ENCODE data around the gene UTP14A.
"Not testable (repeated sequence)": the region's sequence is repeated elsewhere in the genome, so short reads cannot be mapped to it uniquely, and the experiment has no call there.

Gene UTP14A

GRCh38 chrX:129905787-129906580 lies at the start of gene UTP14A:
Gene UTP14A, plus strand, starts transcription at chrX:129906164. Its CDS starts 47 bp downstream, at chrX:129906211.
- DNase-seq = peak; percentile 57

GRCh38 chrX:129859134-129859533 lies 46.8 kb upstream of the UTP14A start:
- not testable (repeated sequence) for DNase-seq

GRCh38 chrX:129866321-129866720 lies 39.6 kb upstream of the UTP14A start:
- not testable (repeated sequence) for DNase-seq

GRCh38 chrX:129872524-129872923 lies 33.4 kb upstream of the UTP14A start:
- no peak for DNase-seq

GRCh38 chrX:129875669-129876068 lies 30.3 kb upstream of the UTP14A start:
- no peak for DNase-seq

- DNase-seq = peak; percentile 97
Measured at GRCh38 chrX:129876771-129877305, 29.1 kb upstream of the UTP14A start.

- no peak for DNase-seq
Measured at GRCh38 chrX:129877401-129877800, 28.6 kb upstream of the UTP14A start.

GRCh38 chrX:129900054-129900453 lies 5.9 kb upstream of the UTP14A start:
- DNase-seq = no peak

- no peak for DNase-seq
Measured at GRCh38 chrX:129908636-129909035, 2.7 kb downstream of the UTP14A start.

GRCh38 chrX:129925305-129926092 lies 19.5 kb downstream of the UTP14A start:
- no peak for DNase-seq

GRCh38 chrX:129930941-129931410 lies 25.0 kb downstream of the UTP14A start:
- no peak for DNase-seq

GRCh38 chrX:129931411-129932015 lies 25.5 kb downstream of the UTP14A start:
- no peak for DNase-seq

- no peak for DNase-seq
Measured at GRCh38 chrX:129932016-129932820, 26.3 kb downstream of the UTP14A start.

- DNase-seq = no peak
Measured at GRCh38 chrX:129932821-129933321, 26.9 kb downstream of the UTP14A start.

- DNase-seq = no peak
Measured at GRCh38 chrX:129933700-129934099, 27.7 kb downstream of the UTP14A start.

GRCh38 chrX:129934461-129934860 lies 28.5 kb downstream of the UTP14A start:
- no peak for DNase-seq

GRCh38 chrX:129934952-129935351 lies 29.0 kb downstream of the UTP14A start:
- DNase-seq = no peak

- no peak for DNase-seq
Measured at GRCh38 chrX:129938081-129938480, 32.1 kb downstream of the UTP14A start.

- no peak for DNase-seq
Measured at GRCh38 chrX:129939986-129940385, 34.0 kb downstream of the UTP14A start.

GRCh38 chrX:129940721-129941120 lies 34.8 kb downstream of the UTP14A start:
- DNase-seq = no peak

- DNase-seq = no peak
Measured at GRCh38 chrX:129945131-129945530, 39.2 kb downstream of the UTP14A start.

GRCh38 chrX:129953334-129953648 lies 47.3 kb downstream of the UTP14A start:
- DNase-seq = no peak
